Uterus (tissue), 4 donors: ENCODE results near the gene PLIN5. TPM values are rescaled to one million over a fixed set of nuclear protein-coding genes. Genes with fewer than 3 reads are reported as not detected.

Source experiments
- DNase-seq, 2 donors: peaks; one replicate each; pipeline ENCODE4 v3.0.0-alpha.2; 2019 to 2020
- H3K27ac ChIP-seq, 2 donors: fragments of 200-600 bp; sonication (generic); 1 replicate in 1 of 2; 2 replicates in 1 of 2; pipeline ENCODE4 v1.5.1; 2016 to 2018
- H3K27me3 ChIP-seq, 2 donors: fragments of 200-600 bp; sonication (generic); one replicate each; pipeline ENCODE4 v1.5.1; 2018 to 2019; ENCODE audit warnings: control low read depth in 1 of 2
- H3K36me3 ChIP-seq, 2 donors: fragments of 200-600 bp; sonication (generic); one replicate each; pipeline ENCODE4 v1.5.1; 2019; ENCODE audit warnings: control low read depth in 1 of 2
- H3K4me1 ChIP-seq, 2 donors: fragments of 200-600 bp; sonication (generic); one replicate each; pipeline ENCODE4 v1.5.1; 2018 to 2019; ENCODE audit warnings: control low read depth in 1 of 2
- H3K4me3 ChIP-seq, 2 donors: fragments of 200-600 bp; sonication (generic); 1 replicate in 1 of 2; 2 replicates in 1 of 2; pipeline ENCODE4 v1.5.1; 2018 to 2019; ENCODE audit warnings: mild to moderate bottlenecking in 1 of 2
- H3K9me3 ChIP-seq, 2 donors: fragments of 200-600 bp; sonication (generic); one replicate each; pipeline ENCODE4 v1.5.1; 2019; ENCODE audit warnings: control low read depth in 1 of 2
- CTCF ChIP-seq, 4 experiments: fragments of 200-600 bp in 2 of 4; fragments of 450-650 bp in 2 of 4; sonication (generic) in 2 of 4; IDR thresholded peaks; one replicate each; pipeline ENCODE4 v1.5.1; 2016 to 2019; ENCODE audit warnings: antibody characterized with exemption in 4 of 4, mild to moderate bottlenecking in 2 of 4, moderate library complexity in 1 of 4
- POLR2A ChIP-seq, 2 donors: fragments of 450-650 bp; IDR thresholded peaks; one replicate each; pipeline ENCODE4 v1.6.1; 2016; ENCODE audit warnings: antibody characterized with exemption in 2 of 2, mild to moderate bottlenecking in 1 of 2, moderate library complexity in 1 of 2
- intact Hi-C: fragments of 100-400 bp; cut with DNase I; formaldehyde crosslinking; loops from one replicate; pipeline ENCODE4 v1.15.1; 2023; ENCODE audit warnings: low total_unique reads
- total RNA-seq, 4 donors: library from RNA; depleted of rRNA in 3 of 4; stranded (reverse); fragments of >200 nt in 3 of 4; gene quantifications; one replicate each; pipeline versions ENCODE4 v1.1.0 to v1.2.4, GENCODE V29; 2014 to 2023
- donor health status: DM: yes; HTN: yes; CAD: no.

Gene PLIN5
- total RNA-seq, 4 donors from 2014 or later = 1.5 to 11.1 (median 3.0) TPM

- TF ChIP-seq CTCF (IDR thresholded peaks at IDR 0.05) (no peak), POLR2A (IDR thresholded peaks at IDR 0.05) (no peak)
- H3K36me3 ChIP-seq = no peaks in the 10 kb centered on the region
- H3K9me3 ChIP-seq = no peaks in the 10 kb centered on the region
- no peak for DNase-seq
- no peak overlapping the region for H3K27ac ChIP-seq
- H3K27me3 ChIP-seq = no peaks in the 10 kb centered on the region
- intact Hi-C loops = no loop called here
- H3K4me1 ChIP-seq = no peaks in the 10 kb centered on the region
- H3K4me3 ChIP-seq = no peak overlapping the region
Observed at GRCh38 chr19:4498694-4499093, 36.3 kb downstream of the PLIN5 start.

- Histone ChIP-seq H3K27ac (no peak overlapping the region), H3K9me3 (no peaks in the 10 kb centered on the region), H3K4me1 (no peaks in the 10 kb centered on the region), H3K36me3 (no peaks in the 10 kb centered on the region), H3K27me3 (no peaks in the 10 kb centered on the region), H3K4me3 (no peak overlapping the region)
- intact Hi-C loops = no loop called here
- TF ChIP-seq CTCF (IDR thresholded peaks at IDR 0.05) = no peak
- TF ChIP-seq POLR2A (IDR thresholded peaks at IDR 0.05) = no peak
- no peak for DNase-seq
Observed at GRCh38 chr19:4497770-4498389, 37.1 kb downstream of the PLIN5 start.

DNA sequence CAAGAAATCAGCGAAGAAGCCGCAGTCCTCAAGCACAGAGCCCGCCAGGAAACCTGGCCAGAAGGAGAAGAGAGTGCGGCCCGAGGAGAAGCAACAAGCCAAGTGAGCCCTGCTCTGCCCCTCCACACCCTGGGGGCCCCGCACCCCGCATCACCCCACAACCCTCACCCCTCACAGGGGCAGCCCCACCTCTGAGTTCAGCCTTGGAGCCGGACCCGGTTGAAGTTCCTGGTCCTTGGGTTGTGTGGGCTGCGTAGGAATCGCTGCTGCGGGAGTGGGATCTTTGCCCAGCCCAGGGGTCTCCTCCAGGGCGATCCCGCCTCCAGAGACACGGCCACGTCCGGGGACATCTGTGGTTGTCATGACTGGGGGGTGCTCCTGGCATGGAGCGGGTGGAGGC is 38.7 kb downstream of the PLIN5 start:
- no peak for TF ChIP-seq POLR2A (IDR thresholded peaks at IDR 0.05)
- no peak for TF ChIP-seq CTCF (IDR thresholded peaks at IDR 0.05)
- no peaks in the 10 kb centered on the region for H3K36me3 ChIP-seq
- DNase-seq = no peak
- no peaks in the 10 kb centered on the region for H3K4me1 ChIP-seq
- no peak overlapping the region for H3K27ac ChIP-seq
- intact Hi-C loops = no loop called here
- no peaks in the 10 kb centered on the region for H3K9me3 ChIP-seq
- H3K4me3 ChIP-seq = no peak overlapping the region
- no peaks in the 10 kb centered on the region for H3K27me3 ChIP-seq

DNA sequence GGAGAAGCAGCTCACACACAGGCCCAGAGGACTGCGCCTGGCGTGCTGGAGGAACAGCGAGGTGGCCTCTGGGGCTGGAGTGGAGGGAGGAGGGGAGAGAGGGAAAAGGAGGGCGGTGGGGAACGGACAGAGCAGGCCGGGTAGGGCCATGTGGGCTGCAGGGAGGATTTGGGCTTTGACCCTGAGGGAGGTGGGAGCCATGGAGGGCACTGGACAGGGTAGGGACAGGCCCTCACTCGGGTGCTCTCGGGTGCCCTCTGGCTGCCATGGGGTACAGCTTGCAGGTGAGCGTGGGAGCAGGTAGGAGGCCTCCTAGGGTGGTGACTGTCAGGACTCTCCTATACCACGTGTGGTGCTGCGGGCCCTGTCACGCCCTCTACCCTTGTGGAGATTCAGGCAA is 39.6 kb downstream of the PLIN5 start:
- H3K36me3 ChIP-seq = no peaks in the 10 kb centered on the region
- no peaks in the 10 kb centered on the region for H3K9me3 ChIP-seq
- no peaks in the 10 kb centered on the region for H3K4me1 ChIP-seq
- no peak overlapping the region for H3K4me3 ChIP-seq
- no peak for TF ChIP-seq CTCF (IDR thresholded peaks at IDR 0.05)
- TF ChIP-seq POLR2A (IDR thresholded peaks at IDR 0.05) = no peak
- DNase-seq = no peak
- intact Hi-C loops = no loop called here
- no peaks in the 10 kb centered on the region for H3K27me3 ChIP-seq
- H3K27ac ChIP-seq = no peak overlapping the region

- Histone ChIP-seq H3K9me3 (no peaks in the 10 kb centered on the region), H3K36me3 (no peaks in the 10 kb centered on the region), H3K4me3 (no peak overlapping the region), H3K27me3 (no peaks in the 10 kb centered on the region), H3K4me1 (no peaks in the 10 kb centered on the region), H3K27ac (no peak overlapping the region)
- TF ChIP-seq CTCF (IDR thresholded peaks at IDR 0.05) = no peak
- no peak for TF ChIP-seq POLR2A (IDR thresholded peaks at IDR 0.05)
- intact Hi-C loops = no loop called here
- DNase-seq = no peak
Observed at GRCh38 chr19:4494691-4495064, 40.3 kb downstream of the PLIN5 start.
